EL (cell line): ENCODE results near the gene MAP4.
A peak's percentile ranks its signal among the peaks of the same experiment; 100 is the strongest.
"Not testable (repeated sequence)": the region's sequence is repeated elsewhere in the genome, so short reads cannot be mapped to it uniquely, and the experiment has no call there.

ENCODE experiments used
- DNase-seq: peaks from one replicate; pipeline ENCODE4 v3.0.0-alpha.2; 2016

The MAP4 gene

DNA sequence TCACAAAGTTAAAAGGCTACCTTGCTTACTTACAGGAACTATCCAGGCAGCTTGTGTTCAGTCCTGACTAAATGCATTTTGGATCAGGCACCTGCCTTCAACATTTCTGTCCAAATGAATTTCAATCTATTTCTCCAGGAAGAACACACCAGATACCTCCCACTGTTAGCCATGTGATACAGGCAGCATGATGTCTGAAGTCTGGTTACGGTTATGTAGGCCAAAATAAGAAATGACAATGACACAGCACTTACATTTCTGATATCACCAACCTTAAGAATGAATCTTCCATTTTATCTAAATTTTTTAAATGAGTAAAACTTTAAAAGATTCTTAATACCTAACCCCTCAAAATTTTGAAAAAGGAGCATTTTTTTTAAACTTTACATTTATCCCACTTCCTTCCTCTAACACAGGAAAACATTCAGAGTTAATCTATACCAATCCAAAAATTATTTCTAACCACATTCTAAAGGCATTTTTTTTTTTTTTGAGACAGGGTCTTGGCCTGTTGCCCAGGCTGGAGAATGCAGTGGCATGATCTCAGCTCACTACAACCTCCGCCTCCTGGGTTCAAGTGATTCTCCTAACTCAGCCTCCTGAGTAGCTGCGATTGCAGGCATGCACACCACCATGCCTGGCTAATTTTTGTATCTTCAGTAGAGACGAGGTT, at the start of gene MAP4:
Gene MAP4, minus strand, starts transcription at position 116 of the 673 bp plus-strand sequence. CDS start 17,556 bp downstream, outside the sequence.
- DNase-seq = peak; percentile 74

DNA sequence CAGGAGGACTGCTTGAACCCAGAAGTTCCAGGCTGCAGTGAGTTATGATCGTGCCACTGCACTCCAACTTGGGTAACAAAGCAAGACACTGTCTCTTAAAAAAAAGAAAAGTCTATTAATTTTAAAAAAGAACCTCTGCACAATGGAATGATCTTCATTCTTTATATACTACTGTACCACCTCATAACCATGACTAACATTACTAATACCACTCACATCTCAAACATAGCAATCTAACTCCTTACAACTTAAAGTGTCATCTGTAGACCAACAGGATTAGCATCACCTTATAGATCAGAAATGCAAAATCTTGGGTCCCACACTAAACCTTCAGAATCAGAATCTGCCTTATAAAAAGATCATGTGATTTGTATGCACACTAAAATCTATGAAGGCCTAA, 48.8 kb upstream of the MAP4 start:
- DNase-seq = peak; percentile 27

DNA sequence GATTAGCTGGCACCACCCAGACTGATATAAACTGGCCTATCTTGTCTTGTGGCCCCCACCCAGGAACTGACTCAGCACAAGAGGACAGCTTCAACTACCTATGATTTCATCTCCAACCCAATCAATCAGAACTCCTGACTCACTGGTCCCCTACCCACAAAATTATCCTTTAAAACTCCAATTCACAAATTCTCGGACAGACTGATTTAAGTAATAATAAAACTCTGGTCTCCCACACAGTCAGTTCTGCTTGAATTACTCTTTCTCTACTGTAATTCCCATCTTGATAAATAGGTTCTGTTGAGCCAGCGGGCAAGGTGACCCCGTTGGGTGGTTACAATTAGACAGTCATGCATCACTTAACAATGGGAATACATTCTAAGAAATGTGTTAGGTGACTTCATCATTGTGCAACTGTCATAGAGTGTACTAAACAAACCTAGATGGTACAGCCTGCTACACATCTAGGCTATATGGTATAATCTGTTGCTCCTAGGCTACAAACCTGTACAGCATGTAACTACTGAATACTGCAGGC, 48.1 kb upstream of the MAP4 start:
- peak; percentile 42 for DNase-seq

GRCh38 chr3:48061586-48061985, 45.4 kb upstream of the MAP4 start:
- not testable (repeated sequence) for DNase-seq

DNA sequence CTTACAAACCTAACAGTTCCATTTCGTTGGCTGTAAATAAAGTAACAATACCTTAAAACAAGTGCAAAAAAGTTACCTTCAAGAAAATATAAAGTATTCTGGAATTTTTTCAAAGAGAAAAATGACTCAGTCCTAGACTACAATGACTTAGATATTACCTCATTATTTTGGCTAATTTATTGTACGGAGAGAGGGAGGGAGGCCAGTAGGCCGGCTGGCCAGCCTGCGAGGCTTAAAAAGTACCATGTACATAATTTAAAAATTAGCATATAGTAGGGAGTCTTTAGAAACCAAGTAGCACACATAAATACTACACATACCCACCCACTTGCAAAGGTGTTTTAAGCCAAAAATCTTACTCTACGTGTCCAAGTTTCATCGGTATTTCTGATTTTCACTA, 41.9 kb upstream of the MAP4 start:
- DNase-seq = no peak

DNA sequence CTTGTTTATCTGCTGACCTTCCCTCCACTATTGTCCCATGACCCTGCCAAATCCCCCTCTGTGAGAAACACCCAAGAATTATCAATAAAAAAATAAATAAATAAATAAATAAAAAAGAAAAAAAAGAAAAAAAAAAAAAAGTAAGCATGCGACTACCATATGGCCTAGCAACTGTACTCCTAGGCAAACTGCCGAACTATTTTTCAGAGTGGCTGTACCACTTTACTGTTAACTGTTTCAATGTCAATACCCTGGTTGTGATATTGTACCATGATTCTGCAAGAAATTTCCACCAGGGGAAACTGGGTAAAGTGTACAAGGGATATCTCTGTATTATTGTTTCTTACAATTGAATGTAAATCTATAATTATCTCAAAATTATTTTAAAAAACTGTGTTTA, 41.3 kb upstream of the MAP4 start:
- no peak for DNase-seq

- no peak for DNase-seq
Measured at GRCh38 chr3:48047841-48048464, 31.7 kb upstream of the MAP4 start.

GRCh38 chr3:48042071-48042760, 26.0 kb upstream of the MAP4 start:
- peak; percentile 35 for DNase-seq

GRCh38 chr3:48039487-48040190, 23.4 kb upstream of the MAP4 start:
- peak; percentile 90 for DNase-seq

DNA sequence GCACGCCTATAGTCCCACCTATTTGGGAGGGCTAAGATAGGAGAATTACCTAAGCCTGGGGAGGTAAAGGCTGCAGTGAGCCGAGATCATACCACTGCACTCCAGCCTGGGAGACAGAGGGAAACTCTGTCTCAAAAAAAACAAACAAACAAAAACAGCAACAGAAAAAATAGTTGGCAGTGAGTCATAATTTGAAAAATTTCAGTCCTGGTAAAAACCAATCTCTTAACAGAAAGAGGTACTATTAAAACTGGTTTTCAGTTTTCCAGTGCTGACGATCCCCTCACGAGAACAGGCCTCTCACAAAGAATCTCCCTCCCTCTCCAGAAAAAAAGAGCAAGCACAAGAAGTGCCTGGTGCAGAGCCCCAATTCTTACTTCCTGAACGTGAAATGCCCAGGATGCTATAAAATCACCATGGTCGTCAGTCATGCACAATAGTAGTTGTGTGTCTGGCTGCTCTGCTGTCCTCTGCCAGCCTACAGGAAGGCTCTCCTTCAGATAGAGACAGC, 22.8 kb upstream of the MAP4 start:
- peak; percentile 21 for DNase-seq

DNA sequence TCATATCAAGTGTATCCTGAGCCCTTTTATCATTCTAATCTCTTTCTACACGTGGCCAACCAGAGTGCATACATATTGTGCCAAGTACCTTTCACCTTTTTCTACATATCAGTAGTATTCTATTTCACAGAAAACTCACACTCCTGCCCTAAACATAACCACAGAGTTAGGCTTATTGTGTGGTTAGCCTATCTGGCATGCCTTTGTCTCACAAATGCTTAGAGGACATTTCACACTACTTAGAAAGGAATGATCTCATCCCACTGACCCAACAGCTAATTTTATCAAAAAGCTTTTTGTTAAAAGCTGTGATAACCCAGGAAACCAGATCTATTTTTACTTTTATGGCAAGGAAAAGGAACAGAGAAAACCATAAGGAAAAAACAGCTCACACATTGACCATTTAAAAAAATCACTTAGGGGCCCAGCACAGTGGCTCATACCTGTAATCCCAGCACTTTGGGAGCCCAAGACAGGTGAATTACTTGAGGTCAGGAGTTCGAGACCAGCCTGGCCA, 17.8 kb upstream of the MAP4 start:
- DNase-seq = peak; percentile 77

GRCh38 chr3:48030188-48030587, 14.0 kb upstream of the MAP4 start:
- DNase-seq = no peak

DNA sequence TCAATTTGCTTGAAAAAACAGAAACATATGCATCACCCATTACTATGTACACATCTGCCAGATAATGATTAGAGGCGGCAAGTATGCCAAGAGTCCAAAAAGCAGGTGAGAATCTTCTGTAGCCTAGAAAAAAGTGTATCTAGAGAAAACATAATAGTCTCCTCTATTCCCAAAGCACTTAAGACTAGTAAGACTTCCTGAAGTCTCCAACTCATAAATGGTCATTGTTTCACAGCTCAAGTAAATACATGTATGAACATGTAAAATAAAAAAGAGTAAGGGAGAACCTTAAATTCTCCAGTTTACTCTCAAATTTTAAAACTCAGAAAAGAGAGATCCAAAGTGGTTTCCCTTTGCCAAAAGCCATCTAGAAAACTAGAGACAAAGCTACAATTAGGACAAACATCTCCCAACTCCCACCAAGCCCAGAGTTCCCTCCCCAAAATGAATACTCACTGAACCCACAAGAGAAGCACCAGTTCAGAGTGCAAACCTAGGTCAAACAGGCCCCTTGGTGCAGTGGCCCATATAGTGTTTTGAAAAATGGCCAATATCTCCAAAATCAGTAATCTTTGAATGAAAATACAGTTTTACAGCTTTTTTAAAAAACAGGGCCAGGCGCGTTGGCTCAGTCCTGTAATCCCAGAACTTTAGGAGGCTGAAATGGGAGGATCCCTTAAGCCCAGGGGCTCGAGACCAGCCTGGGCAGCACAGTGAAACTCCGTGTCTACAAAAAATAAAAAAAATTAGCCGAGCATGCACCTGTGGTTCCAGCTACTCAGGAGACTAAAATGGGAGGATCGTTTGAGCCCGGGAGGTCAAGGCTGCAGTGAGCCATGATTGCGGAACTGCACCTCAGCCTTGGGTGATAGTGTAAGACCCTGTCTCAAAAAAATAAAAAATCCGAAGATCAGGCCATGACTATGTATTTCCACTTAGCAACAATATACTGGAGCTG, 11.0 kb upstream of the MAP4 start:
- no peak for DNase-seq

GRCh38 chr3:48026098-48026497, 9.9 kb upstream of the MAP4 start:
- DNase-seq = no peak

DNA sequence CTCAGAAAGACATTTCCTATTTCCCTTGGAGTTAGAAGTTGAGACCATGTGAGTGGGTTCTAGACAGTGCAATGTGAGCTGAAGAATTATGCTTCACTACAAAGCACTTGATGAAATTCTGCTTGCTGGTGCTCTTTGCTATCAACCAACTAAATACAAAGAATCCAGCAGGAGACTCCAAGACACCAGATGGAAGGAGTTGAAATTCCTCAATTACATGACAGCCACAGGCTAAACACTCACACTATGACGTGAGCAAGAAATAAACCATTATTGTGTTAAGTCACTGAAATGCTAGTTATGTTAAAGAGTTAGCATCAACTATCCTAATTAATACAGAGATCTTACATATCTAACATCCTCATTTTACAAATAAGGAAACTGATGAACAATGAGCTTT, 8.2 kb upstream of the MAP4 start:
- peak; percentile 43 for DNase-seq

- DNase-seq = no peak
Measured at GRCh38 chr3:48023377-48023776, 7.2 kb upstream of the MAP4 start.

- DNase-seq = no peak
Measured at GRCh38 chr3:48022178-48022577, 6.0 kb upstream of the MAP4 start.

DNA sequence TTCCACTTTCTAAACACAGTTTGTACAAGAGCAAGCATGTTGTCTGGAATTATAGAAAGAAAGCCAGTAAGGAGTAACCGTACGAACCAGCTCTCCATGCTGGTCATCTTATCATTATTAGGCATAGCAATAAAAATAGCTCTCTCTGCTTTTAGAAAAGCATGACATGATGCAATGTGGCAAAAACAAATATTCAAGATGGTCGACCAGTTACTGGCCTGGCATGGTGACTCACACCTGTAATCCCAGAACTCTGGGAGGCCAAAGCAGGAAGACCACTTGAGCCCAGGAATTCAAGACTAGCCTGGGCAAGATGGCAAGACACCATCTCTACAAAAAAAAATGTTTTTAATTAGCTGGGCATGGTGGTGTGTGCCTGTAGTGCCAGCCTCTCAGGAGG, 2.6 kb upstream of the MAP4 start:
- DNase-seq = peak; percentile 88

DNA sequence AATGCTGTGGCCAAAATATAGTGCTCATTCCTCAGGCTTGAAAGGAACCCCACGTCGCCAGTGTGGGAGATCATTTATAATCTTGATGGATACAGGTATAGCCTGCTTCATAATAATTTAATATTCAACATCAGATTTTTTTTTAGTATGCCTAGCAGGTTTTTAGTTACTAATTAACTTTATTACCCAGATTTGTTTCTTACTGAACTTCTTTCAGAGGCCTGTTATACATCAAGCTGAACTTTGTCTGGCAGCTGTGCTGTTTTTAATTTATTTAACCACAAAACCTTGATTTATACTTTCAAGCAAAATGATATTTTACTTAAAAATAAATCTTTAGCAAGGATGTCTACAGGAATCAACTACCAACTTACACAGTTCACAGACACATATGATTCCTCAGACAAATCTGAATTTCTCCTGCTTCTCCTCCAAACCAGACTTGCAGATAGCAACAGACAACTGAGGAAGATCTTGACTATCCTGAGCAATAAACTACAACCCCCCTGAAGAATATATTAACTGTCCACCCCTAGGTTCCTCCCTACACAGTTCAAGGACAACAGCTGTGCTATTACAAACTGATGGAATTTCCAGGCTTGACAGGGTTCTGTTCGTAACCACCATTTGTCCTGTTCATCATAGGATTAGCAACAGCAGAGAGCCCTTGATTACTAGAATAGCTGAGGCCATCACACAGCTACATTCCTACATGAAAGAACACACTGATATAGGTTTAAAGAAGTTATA, 610 bp downstream of the MAP4 start:
- no peak for DNase-seq

DNA sequence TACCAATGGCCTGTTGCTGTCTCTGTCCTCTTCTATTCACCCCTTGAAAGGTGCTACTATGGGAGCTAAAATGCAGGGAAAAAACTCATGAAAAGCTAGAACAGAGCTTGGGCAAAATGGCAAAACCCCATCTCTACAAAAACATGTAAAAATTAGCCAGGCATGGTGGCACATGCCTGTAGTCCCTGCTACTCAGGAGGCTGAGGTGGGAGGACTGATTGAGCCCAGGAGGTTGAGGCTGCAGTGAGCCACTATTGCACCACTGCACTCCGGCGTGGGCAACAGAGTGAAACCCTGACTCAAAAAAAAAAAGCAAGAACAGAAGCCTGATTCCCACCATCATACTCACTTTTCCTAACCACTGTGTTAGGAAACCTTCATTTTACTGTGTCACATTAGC, 1.9 kb downstream of the MAP4 start:
- no peak for DNase-seq
